NCI-H2081 (cell line): ENCODE results near the gene KLHL24.
A peak's percentile ranks its signal among the peaks of the same experiment; 100 is the strongest.
"Not testable (repeated sequence)": the region's sequence is repeated elsewhere in the genome, so short reads cannot be mapped to it uniquely, and the experiment has no call there.

Experiments
- DNase-seq, 2 experiments: peaks; one replicate each; lab custom pipeline; 2025; lab: John Stamatoyannopoulos, UW

Gene KLHL24

DNA sequence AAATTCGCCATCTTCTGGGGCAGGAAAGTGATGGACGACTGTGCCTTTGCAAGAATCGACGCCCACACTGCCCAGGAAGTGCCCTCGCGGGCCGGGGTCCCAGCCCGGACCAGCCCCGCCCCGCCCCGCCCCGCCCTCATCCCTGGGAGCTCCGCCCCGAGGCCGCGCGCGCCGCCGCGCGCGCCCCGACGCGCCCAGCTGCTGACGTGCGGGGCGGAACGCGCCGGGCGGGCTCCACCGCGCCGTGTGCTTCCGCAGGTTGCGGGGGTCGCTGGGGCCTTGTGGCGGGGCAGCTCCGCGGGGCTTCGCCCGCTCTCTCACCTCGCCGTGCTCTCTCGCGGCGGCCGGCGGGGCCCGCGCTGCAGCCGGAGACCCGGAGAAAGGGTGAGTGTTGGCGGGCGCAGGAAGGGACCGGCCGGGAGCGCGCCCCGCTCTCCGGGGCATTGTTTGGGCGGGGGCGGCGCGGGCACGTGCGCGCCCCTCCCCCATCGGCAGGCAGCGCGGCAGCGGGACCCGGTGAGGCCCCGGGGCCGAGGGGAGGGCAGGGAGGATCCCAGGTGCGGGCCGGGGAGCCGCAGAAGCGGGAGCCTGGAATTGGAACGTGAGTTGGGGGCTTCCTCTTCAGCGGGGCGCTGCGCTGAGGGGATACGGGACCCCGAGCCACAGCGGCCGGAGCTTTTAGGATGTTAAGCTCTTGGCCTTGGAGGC is 62.3 kb downstream of the KLHL24 start, which contains the start of gene YEATS2:
YEATS2 (plus strand) TSS at position 188 of the 708 bp plus-strand sequence. CDS start 17,366 bp downstream, outside the sequence.
- peak; percentile 84 to 85 for DNase-seq

DNA sequence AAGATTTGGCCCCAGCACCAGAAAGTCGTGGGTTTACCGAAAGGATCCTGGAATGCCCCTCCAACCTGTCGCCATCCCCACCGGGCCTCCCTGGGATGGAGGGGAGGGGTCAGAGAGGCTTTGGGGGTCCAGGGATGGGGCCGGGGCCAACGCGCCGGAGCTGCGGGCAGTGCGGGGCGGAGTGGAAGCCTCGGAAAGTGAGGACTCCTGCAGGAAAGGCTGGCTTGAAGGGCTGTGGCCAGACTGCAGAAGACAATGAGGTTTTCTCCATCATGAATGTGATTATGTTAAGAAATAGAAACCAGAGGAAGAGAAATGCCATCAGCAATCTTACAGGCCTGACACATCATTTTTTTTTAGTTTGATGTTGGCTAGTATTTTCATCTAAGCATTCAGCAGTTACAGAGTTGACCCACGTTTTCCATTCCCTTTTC is 62.9 kb downstream of the KLHL24 start:
- peak; percentile 32 to 45 for DNase-seq

DNA sequence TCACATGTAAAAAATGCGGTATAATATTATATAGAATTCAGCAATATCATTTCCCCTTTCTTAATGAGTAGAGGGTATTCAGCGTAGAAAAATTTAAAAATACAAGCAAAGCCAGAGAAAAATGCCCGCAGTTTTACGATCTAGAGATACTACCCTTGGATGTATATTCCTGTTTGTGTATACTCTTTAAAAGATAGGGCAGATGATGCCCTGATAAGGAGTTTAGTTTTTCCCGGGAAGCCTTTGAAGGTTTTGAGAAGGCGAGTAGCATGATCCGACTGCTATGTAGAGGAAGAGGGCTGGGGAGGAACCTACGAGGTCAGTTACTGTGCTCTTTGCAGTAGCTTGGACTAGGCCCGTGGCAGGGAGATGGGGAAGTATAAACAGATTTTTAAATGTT is 63.3 kb downstream of the KLHL24 start:
- DNase-seq = peak; percentile 27 to 44

DNA sequence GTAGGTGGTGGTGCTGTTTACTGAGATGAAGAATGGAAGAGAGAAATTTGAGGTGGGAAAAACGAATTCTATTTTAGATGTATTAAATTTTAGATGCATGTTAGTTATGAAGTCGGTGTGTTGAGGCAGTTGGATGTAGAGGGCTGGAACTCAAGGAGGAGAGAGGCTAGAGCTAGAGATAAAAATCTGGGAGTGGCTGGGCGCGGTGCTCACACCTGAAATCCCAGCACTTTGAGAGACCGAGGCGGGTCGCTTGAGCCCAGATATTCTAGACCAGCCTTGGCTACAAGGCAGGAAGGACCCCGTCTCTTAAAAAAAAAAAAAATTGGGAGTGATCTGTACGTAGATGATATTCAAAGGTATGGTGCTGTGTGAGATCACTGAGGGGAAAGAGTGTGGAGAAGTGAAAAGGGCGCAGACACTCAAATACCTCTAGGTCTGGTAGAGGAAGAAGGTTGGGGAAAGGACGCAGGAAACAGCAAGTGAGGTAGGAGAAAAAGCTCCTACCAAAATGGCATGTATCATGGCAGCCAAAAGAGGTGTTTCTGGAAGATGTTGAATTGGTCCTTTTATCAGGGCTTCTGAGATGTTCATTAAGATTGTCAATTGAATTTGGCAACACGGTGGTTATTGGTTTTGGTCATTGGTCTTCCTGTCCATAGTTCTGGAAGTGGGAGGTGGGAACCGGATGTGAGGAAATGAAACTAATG is 64.0 kb downstream of the KLHL24 start:
- peak; percentile 12 to 42 for DNase-seq

DNA sequence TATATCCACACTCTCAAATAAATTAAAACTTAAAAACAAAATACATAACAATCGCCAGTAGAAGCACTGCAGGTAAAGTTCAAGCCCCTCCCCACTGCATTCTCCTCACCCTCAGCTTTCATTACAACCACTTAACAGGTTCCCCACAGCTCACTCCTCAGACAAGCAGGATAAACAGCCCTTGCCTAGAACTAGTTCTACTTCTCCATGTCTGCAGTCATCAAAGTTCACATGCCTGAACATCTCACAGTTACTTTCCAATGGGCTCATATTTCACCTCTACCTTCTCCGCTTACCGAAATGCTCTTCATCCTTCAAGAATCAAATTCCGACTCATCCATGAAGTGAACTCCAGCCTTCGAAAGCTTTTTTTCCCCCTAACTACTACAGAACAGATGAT is 66.3 kb downstream of the KLHL24 start:
- DNase-seq = no peak

DNA sequence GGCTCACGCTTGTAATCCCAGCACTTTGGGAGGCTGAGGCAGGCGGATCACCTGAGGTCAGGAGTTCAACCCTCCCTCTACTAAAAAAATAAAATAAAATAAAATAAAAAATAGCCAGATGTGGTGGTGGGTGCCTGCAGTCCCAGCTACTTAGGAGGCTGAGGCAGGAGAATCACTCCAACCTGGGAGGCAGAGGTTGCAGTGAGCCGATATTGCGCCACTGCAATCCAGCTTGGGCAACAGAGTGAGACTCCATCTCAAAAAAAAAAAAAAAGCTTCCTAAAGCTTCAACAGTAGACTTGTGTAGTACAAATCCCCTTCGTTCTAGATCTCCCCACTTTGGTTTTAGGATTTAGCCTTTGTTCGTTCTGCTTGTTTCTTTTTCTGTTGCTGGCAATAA is 68.5 kb downstream of the KLHL24 start:
- not testable (repeated sequence) for DNase-seq

DNA sequence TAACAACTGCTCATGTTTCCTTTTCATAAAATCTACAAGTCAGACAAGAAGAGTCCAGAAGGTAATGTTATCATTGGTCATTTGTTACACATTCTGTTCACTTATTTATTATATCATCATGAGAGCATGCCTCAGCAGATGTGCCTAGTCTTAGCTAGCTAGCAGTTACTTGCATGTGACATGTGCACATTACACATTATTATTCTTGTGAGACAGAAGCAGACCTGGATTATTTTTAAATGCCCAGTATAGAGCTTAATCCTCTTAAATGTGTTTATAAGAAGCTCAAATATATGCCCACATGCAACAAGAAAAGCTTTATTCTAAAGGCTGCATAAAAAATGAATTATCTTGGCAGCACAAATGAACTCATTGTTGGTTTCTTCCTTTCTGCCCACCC is 74.8 kb downstream of the KLHL24 start:
- DNase-seq = no peak

DNA sequence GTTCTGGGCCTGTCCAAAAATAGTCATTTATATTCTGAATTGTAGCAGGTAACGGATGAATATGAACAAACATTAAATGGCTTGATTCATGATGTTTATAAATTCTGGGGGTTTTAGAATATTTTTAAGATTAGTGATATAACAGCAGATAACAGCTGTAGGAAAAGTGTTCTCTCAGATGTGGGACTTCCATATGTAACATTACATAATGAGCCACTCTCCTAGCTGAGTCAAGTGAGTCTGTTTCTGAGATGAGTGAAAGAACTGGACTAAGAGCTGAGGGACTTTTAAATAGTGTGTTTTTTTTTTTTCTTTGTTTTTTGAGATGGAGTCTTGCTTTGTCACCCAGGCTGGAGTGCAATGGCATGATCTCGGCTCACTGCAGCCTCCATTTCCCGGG is 76.1 kb downstream of the KLHL24 start:
- no peak for DNase-seq

DNA sequence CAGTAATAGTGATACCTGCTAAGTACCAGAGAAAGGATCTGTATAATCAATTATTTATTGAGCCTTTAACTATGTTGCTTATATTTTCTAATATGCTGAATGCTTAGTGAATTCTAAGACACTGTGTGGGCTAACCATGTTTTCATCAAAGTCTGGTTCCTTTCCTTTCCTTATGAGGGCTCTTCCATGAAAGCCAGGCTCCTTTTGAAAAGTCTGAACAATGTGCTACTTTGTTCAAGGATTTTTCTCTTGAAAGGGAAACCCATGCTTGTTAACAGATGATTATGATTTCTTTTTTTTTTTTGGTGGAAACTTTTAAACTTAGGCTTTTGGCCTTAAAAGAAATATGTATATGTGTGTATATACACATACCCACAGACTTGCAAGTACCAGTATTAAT is 79.2 kb downstream of the KLHL24 start:
- DNase-seq = no peak

DNA sequence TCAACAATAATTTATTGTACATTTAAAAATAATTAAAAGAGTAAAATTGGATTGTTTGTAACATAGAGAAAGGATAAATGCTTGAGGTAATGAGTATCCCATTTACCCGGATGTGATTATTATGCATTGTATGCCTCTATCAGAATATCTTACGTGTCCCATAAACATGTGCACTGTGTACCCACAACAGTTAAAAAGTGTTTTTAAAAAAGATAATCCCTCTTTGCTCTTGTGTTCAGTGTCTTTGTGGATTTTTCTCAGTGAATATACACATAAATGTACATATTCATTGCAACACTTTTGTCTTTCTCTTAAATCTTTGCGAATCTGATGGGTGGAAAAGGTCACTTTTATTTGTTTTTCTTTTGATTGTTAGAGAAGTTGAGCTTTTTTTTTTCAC is 82.6 kb downstream of the KLHL24 start:
- no peak for DNase-seq

DNA sequence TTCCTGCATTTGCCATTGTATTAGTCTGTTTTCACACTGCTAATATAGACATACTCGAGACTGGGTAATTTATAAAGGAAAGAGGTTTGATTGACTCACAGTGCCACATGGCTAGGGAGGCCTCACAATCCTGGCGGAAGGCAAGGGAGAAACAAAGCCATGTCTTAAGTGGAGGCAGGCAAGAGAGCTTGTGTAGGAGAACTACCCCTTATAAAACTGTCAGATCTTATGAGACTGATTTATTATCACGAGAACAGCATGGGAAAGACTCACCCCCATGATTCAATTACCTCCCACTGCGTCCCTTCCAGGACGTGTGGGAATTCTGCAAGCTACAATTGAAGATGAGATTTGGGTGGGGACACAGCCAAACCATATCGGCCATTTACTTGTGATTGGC is 90.0 kb downstream of the KLHL24 start:
- DNase-seq = no peak

DNA sequence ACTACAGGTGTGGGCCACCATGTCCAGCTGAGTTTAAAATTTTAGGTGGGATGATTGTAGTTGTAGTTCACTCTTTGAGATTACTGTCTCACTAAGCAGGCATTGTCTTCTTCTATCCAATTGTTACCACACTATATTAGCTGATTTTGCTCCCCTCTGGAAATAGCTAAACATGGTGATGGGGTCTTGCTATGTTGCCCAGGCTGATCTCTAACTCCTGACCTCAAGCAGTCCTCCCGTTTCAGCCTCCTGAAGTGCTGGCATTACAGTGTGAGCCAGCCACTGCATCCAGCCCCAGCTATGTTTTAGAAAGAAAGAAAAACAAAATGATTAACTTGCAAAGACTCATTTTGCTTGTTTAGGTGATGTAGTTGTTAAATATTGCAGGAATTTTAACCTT is 92.8 kb downstream of the KLHL24 start:
- DNase-seq = no peak

DNA sequence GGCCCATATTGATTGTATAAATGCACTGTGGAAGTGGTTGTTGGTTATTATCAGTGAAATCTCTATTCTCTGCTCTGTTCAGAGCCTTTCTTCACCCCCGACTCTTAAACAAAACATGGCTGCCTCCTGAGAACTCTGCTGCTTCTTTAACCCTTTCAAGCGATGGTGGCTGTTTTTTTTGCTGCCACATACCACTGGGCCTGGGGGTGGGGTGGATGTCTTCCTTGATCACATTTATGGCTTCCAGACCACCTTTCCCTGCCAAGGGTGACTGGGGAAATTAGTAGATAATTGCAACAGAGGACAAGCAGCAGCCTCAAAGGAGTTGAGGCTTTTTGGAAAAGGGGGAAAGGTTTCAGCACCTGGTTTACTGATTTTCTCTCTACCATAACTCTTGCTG is 94.9 kb downstream of the KLHL24 start:
- DNase-seq = no peak

DNA sequence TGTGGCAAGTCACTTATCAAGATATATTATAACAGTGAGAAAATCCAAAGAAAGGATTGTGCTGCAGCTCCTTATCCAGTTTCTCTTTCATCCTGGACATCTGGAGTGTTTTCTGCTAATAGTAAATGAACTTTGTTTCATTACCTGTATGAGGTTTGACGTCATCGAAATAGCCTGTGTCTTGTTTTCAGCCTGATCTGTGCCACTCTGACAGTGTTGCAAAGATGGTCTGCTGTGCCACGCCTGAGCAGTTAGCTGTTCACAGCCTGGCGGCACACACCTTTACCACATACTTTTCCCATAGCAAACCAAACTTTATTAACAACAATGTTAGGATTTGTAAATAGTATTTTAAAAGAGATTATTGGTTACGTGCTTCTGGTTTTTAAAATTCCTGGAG is 96.2 kb downstream of the KLHL24 start:
- DNase-seq = no peak

DNA sequence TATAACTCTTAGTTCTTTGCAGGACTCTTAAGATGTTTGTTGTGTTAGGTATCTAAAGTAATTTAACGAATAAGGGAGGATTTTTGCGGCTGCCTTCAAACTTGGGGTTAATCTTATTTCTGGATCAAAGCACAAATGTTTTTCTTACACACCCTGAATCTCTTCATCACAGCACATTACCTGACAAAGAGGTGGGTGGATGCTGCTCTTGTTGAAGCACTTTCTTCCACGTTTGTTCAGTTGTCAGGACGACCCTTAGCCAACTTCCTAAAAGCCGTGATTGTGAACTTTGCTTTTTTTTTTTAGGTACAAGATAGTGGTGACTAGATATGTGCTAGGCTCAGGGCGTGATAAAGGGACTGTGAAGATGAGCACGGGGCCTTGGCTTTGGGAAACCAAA is 98.1 kb downstream of the KLHL24 start:
- DNase-seq = no peak
